BJ (cell line): ENCODE results near the gene ST6GALNAC4. TPM values are rescaled to one million over a fixed set of nuclear protein-coding genes. Genes with fewer than 3 reads are reported as not detected.

Source experiments
- CTCF ChIA-PET: fragments of 350-600 bp; formaldehyde crosslinking; extraction: SDS; loops from one replicate; lab custom pipeline; 2021; ENCODE audit warnings: antibody characterized with exemption, inconsistent platforms; lab: Yijun Ruan, JAX
- POLR2A ChIA-PET: fragments of 300-600 bp; sonication (Branson Sonifier 250); formaldehyde crosslinking; extraction: SDS; loops from one replicate; lab custom pipeline; 2021; ENCODE audit warnings: antibody characterized with exemption; lab: Charles Lee
- DNase-seq: peaks from one replicate; pipeline ENCODE4 v3.0.0-alpha.2; 2011; ENCODE audit warnings: low read depth
- H3K27me3 ChIP-seq: 2 replicates; pipeline ENCODE4 v1.6.0; 2011; ENCODE audit warnings: low read length; ENCODE audit not compliant: control insufficient read depth, insufficient read depth
- H3K36me3 ChIP-seq: 2 replicates; pipeline ENCODE4 v1.5.1; 2011; ENCODE audit warnings: low read length; ENCODE audit not compliant: control insufficient read depth, insufficient read depth
- H3K4me3 ChIP-seq: 2 replicates; pipeline ENCODE4 v1.5.1; 2011; ENCODE audit warnings: low read depth, mild to moderate bottlenecking, control low read depth, low read length
- CTCF ChIP-seq: IDR thresholded peaks from 2 replicates; pipeline ENCODE4 v1.5.1; 2011; ENCODE audit warnings: low read depth, mild to moderate bottlenecking, control low read depth, inconsistent platforms, low read length, moderate library complexity; ENCODE audit not compliant: insufficient read depth
- polyA plus RNA-seq: library from polyadenylated mRNA; depleted of rRNA; stranded (reverse); fragments of >200 nt; gene quantifications from 2 replicates; pipeline ENCODE4 v1.2.3, GENCODE V29; 2011

Gene ST6GALNAC4
- polyA plus RNA-seq, 1 experiment = 35.5 TPM

GRCh38 chr9:127865645-127866464, 51.0 kb downstream of the ST6GALNAC4 start:
- POLR2A ChIA-PET = no interaction called here
- CTCF ChIA-PET = interaction anchor here (1.0 to 4.6 kb wide), 2 partner anchors 12 to 131 kb away, joined by 3 to 18 read pairs; partner anchors contain the start of genes ENG and TOR2A
- DNase-seq = no peak
- H3K27me3 ChIP-seq = no peaks in the 10 kb centered on the region
- no peak overlapping the region for H3K4me3 ChIP-seq
- H3K36me3 ChIP-seq = peaks cover 12% of the 10 kb centered on the region
- no peak for TF ChIP-seq CTCF

GRCh38 chr9:127863191-127863621, 53.6 kb downstream of the ST6GALNAC4 start:
- no peak for TF ChIP-seq CTCF
- H3K4me3 ChIP-seq = no peak overlapping the region
- ChIA-PET POLR2A (no interaction called here), CTCF (interaction anchor here (1.1 to 4.6 kb wide), 4 partner anchors 10 to 128 kb away, joined by 4 to 18 read pairs (median 8); partner anchors contain the start of genes ENG and TOR2A)
- DNase-seq = no peak
- no peaks in the 10 kb centered on the region for H3K27me3 ChIP-seq
- peaks cover 9% of the 10 kb centered on the region for H3K36me3 ChIP-seq

GRCh38 chr9:127862075-127863011, 54.5 kb downstream of the ST6GALNAC4 start:
- ChIA-PET CTCF (interaction anchor here (1.4 to 4.6 kb wide), 4 partner anchors 8 to 127 kb away, joined by 5 to 18 read pairs (median 14); partner anchors contain the start of genes ENG and TOR2A), POLR2A (no interaction called here)
- no peaks in the 10 kb centered on the region for H3K27me3 ChIP-seq
- no peak for DNase-seq
- H3K4me3 ChIP-seq = no peak overlapping the region
- TF ChIP-seq CTCF = no peak
- H3K36me3 ChIP-seq = peaks cover 2% of the 10 kb centered on the region

GRCh38 chr9:127860779-127861178, 56.1 kb downstream of the ST6GALNAC4 start:
- Histone ChIP-seq H3K4me3 (no peak overlapping the region), H3K27me3 (no peaks in the 10 kb centered on the region), H3K36me3 (no peaks in the 10 kb centered on the region)
- DNase-seq = no peak
- no peak for TF ChIP-seq CTCF
- ChIA-PET POLR2A (no interaction called here), CTCF (interaction anchor here (0.8 to 4.6 kb wide), 4 partner anchors 7 to 97 kb away, joined by 3 to 18 read pairs (median 10); partner anchors contain the start of gene ENG)
